ENCODE data around the gene MYH15.

MYH15 gene

GRCh38 chr3:108352176-108352575, 158.2 kb downstream of the MYH15 start:
- H3K9ac ChIP-seq (ENCODE audit: low read length) = no peak overlapping the region
- H3K27me3 ChIP-seq (ENCODE audit: control insufficient read depth, insufficient read depth, low read length) = no peaks in the 10 kb centered on the region
- no peaks in the 10 kb centered on the region for H3K36me3 ChIP-seq (ENCODE audit: control insufficient read depth, insufficient read depth, low read length)
- no peaks in the 10 kb centered on the region for H3K4me1 ChIP-seq (ENCODE audit: control insufficient read depth, insufficient read depth, low read length)
- no peak overlapping the region for H3K27ac ChIP-seq (ENCODE audit: low read depth, low read length)
- no peak overlapping the region for H3K4me3 ChIP-seq (ENCODE audit: low read length)

GRCh38 chr3:108346301-108347227, 163.8 kb downstream of the MYH15 start:
- H3K4me1 ChIP-seq (ENCODE audit: control insufficient read depth, insufficient read depth, low read length) = no peaks in the 10 kb centered on the region
- no peak overlapping the region for H3K27ac ChIP-seq (ENCODE audit: low read depth, low read length)
- H3K4me3 ChIP-seq (ENCODE audit: low read length) = no peak overlapping the region

GRCh38 chr3:108345492-108346205, 164.7 kb downstream of the MYH15 start:
- Histone ChIP-seq H3K27ac (ENCODE audit: low read depth, low read length) (no peak overlapping the region), H3K27me3 (ENCODE audit: control insufficient read depth, insufficient read depth, low read length) (no peaks in the 10 kb centered on the region), H3K4me1 (ENCODE audit: control insufficient read depth, insufficient read depth, low read length) (no peaks in the 10 kb centered on the region), H3K36me3 (ENCODE audit: control insufficient read depth, insufficient read depth, low read length) (no peaks in the 10 kb centered on the region), H3K9ac (ENCODE audit: low read length) (no peak overlapping the region), H3K4me3 (ENCODE audit: low read length) (no peak overlapping the region)

More at GRCh38 chr3:108346301-108347227, 163.8 kb downstream of the MYH15 start:
- Histone ChIP-seq H3K9ac (ENCODE audit: low read length) (no peak overlapping the region), H3K27me3 (ENCODE audit: control insufficient read depth, insufficient read depth, low read length) (no peaks in the 10 kb centered on the region), H3K36me3 (ENCODE audit: control insufficient read depth, insufficient read depth, low read length) (no peaks in the 10 kb centered on the region)

GRCh38 chr3:108343491-108343890, 166.9 kb downstream of the MYH15 start:
- no peak overlapping the region for H3K4me3 ChIP-seq (ENCODE audit: low read length)
- H3K4me1 ChIP-seq (ENCODE audit: control insufficient read depth, insufficient read depth, low read length) = no peaks in the 10 kb centered on the region
- no peaks in the 10 kb centered on the region for H3K36me3 ChIP-seq (ENCODE audit: control insufficient read depth, insufficient read depth, low read length)
- H3K27me3 ChIP-seq (ENCODE audit: control insufficient read depth, insufficient read depth, low read length) = no peaks in the 10 kb centered on the region
- H3K27ac ChIP-seq (ENCODE audit: low read depth, low read length) = no peak overlapping the region
- no peak overlapping the region for H3K9ac ChIP-seq (ENCODE audit: low read length)

- Histone ChIP-seq H3K27me3 (ENCODE audit: control insufficient read depth, insufficient read depth, low read length) (no peaks in the 10 kb centered on the region), H3K9ac (ENCODE audit: low read length) (no peak overlapping the region), H3K4me1 (ENCODE audit: control insufficient read depth, insufficient read depth, low read length) (no peaks in the 10 kb centered on the region), H3K4me3 (ENCODE audit: low read length) (no peak overlapping the region), H3K27ac (ENCODE audit: low read depth, low read length) (no peak overlapping the region), H3K36me3 (ENCODE audit: control insufficient read depth, insufficient read depth, low read length) (no peaks in the 10 kb centered on the region)
Measured at GRCh38 chr3:108342837-108343486, 167.4 kb downstream of the MYH15 start.

GRCh38 chr3:108341911-108342310, 168.5 kb downstream of the MYH15 start:
- Histone ChIP-seq H3K27ac (ENCODE audit: low read depth, low read length) (no peak overlapping the region), H3K27me3 (ENCODE audit: control insufficient read depth, insufficient read depth, low read length) (no peaks in the 10 kb centered on the region), H3K36me3 (ENCODE audit: control insufficient read depth, insufficient read depth, low read length) (no peaks in the 10 kb centered on the region), H3K4me1 (ENCODE audit: control insufficient read depth, insufficient read depth, low read length) (no peaks in the 10 kb centered on the region), H3K4me3 (ENCODE audit: low read length) (no peak overlapping the region), H3K9ac (ENCODE audit: low read length) (no peak overlapping the region)

GRCh38 chr3:108338901-108339545, 171.4 kb downstream of the MYH15 start:
- H3K27ac ChIP-seq (ENCODE audit: low read depth, low read length) = no peak overlapping the region
- H3K9ac ChIP-seq (ENCODE audit: low read length) = no peak overlapping the region
- no peak overlapping the region for H3K4me3 ChIP-seq (ENCODE audit: low read length)
- no peaks in the 10 kb centered on the region for H3K4me1 ChIP-seq (ENCODE audit: control insufficient read depth, insufficient read depth, low read length)
- no peaks in the 10 kb centered on the region for H3K36me3 ChIP-seq (ENCODE audit: control insufficient read depth, insufficient read depth, low read length)
- H3K27me3 ChIP-seq (ENCODE audit: control insufficient read depth, insufficient read depth, low read length) = no peaks in the 10 kb centered on the region

- Histone ChIP-seq H3K9ac (ENCODE audit: low read length) (no peak overlapping the region), H3K4me1 (ENCODE audit: control insufficient read depth, insufficient read depth, low read length) (no peaks in the 10 kb centered on the region), H3K36me3 (ENCODE audit: control insufficient read depth, insufficient read depth, low read length) (no peaks in the 10 kb centered on the region), H3K27me3 (ENCODE audit: control insufficient read depth, insufficient read depth, low read length) (no peaks in the 10 kb centered on the region), H3K27ac (ENCODE audit: low read depth, low read length) (no peak overlapping the region), H3K4me3 (ENCODE audit: low read length) (no peak overlapping the region)
Measured at GRCh38 chr3:108334701-108335100, 175.7 kb downstream of the MYH15 start.

GRCh38 chr3:108333961-108334360, 176.4 kb downstream of the MYH15 start:
- Histone ChIP-seq H3K4me1 (ENCODE audit: control insufficient read depth, insufficient read depth, low read length) (no peaks in the 10 kb centered on the region), H3K27ac (ENCODE audit: low read depth, low read length) (no peak overlapping the region), H3K9ac (ENCODE audit: low read length) (no peak overlapping the region), H3K27me3 (ENCODE audit: control insufficient read depth, insufficient read depth, low read length) (no peaks in the 10 kb centered on the region), H3K4me3 (ENCODE audit: low read length) (no peak overlapping the region), H3K36me3 (ENCODE audit: control insufficient read depth, insufficient read depth, low read length) (no peaks in the 10 kb centered on the region)

- H3K4me1 ChIP-seq (ENCODE audit: control insufficient read depth, insufficient read depth, low read length) = no peaks in the 10 kb centered on the region
- H3K36me3 ChIP-seq (ENCODE audit: control insufficient read depth, insufficient read depth, low read length) = no peaks in the 10 kb centered on the region
- no peak overlapping the region for H3K9ac ChIP-seq (ENCODE audit: low read length)
- H3K4me3 ChIP-seq (ENCODE audit: low read length) = no peak overlapping the region
- H3K27me3 ChIP-seq (ENCODE audit: control insufficient read depth, insufficient read depth, low read length) = no peaks in the 10 kb centered on the region
- H3K27ac ChIP-seq (ENCODE audit: low read depth, low read length) = no peak overlapping the region
Measured at GRCh38 chr3:108331792-108332191, 178.6 kb downstream of the MYH15 start.

All from rectal smooth muscle tissue (tissue), 1 donor.